Measurements from ENCODE around the gene CEMIP. TPM values are rescaled to one million over a fixed set of nuclear protein-coding genes. Genes with fewer than 3 reads are reported as not detected.

The CEMIP gene
- total and polyA plus RNA-seq, 2 of the 13 experiments (the other 11 are each of a cell fraction or from before 2014, with no cell fraction given), result 4.3 to 28.5 TPM

GRCh38 chr15:81000624-81001151 is 221.5 kb downstream of the CEMIP start, which contains the start of gene TLNRD1 (continued):
- TF ChIP-seq ZNF414 (CRISPR knock-in tag; IDR thresholded peaks at IDR 0.05) (no peak), NFIB (CRISPR knock-in tag; IDR thresholded peaks at IDR 0.05; ENCODE audit: borderline replicate concordance) (no peak), MXI1 (IDR thresholded peaks at IDR 0.05; ENCODE audit: borderline replicate concordance, low read depth, low read length) (peak; percentile 18; the same call in 1 of the 3 replicates), MAFG (CRISPR knock-in tag; IDR thresholded peaks at IDR 0.05) (no peak), EZH2 (conservative IDR thresholded peaks at IDR 0.05; ENCODE audit: low read depth, low read length) (no peak), ZNF234 (CRISPR knock-in tag; conservative IDR thresholded peaks at IDR 0.05) (no peak), MATR3 (CRISPR knock-in tag; IDR thresholded peaks at IDR 0.05) (no peak), ZNF317 (CRISPR knock-in tag; IDR thresholded peaks at IDR 0.05) (no peak), ZNF367 (CRISPR knock-in tag; IDR thresholded peaks at IDR 0.05; ENCODE audit: borderline replicate concordance) (no peak), ZZZ3 (CRISPR knock-in tag; IDR thresholded peaks at IDR 0.05; ENCODE audit: borderline replicate concordance) (no peak; the same call in 1 of the 2 replicates), U2AF1 (optimal IDR thresholded peaks at IDR 0.05; ENCODE audit: low read depth, low read length) (no peak), ATF3 (CRISPR knock-in tag; IDR thresholded peaks at IDR 0.05) (no peak), ZNF275 (CRISPR knock-in tag; IDR thresholded peaks at IDR 0.05; ENCODE audit: borderline replicate concordance) (peak; percentile 70; the same call in 1 of the 2 replicates), MYC (CRISPR knock-in tag; IDR thresholded peaks at IDR 0.05; ENCODE audit: borderline replicate concordance) (no peak; the same call in 1 of the 2 replicates), ZNF713 (CRISPR knock-in tag; IDR thresholded peaks at IDR 0.05) (no peak), GABPA (IDR thresholded peaks at IDR 0.05; ENCODE audit: low read depth, low read length) (peak; percentile 46), GABPA (CRISPR knock-in tag; IDR thresholded peaks at IDR 0.05; ENCODE audit: low read depth) (peak; percentile 54; the same call in 1 of the 2 replicates), ZNF746 (CRISPR knock-in tag; IDR thresholded peaks at IDR 0.05) (peak; percentile 63; the same call in 1 of the 2 replicates), ZNF10 (CRISPR knock-in tag; IDR thresholded peaks at IDR 0.05; ENCODE audit: borderline replicate concordance, low read depth) (no peak), CREBL2 (CRISPR knock-in tag; IDR thresholded peaks at IDR 0.05; ENCODE audit: borderline replicate concordance) (no peak), ZNF710 (CRISPR knock-in tag; IDR thresholded peaks at IDR 0.05; ENCODE audit: borderline replicate concordance) (no peak), RNF219 (CRISPR knock-in tag; IDR thresholded peaks at IDR 0.05) (no peak; the same call in 1 of the 2 replicates), KLF6 (CRISPR knock-in tag; IDR thresholded peaks at IDR 0.05) (0 out of 2 replicates have a peak, but pooled peaks have one; percentile 43), ZNF17 (CRISPR knock-in tag; IDR thresholded peaks at IDR 0.05) (no peak; the same call in 1 of the 2 replicates), NCOA1 (CRISPR knock-in tag; IDR thresholded peaks at IDR 0.05) (no peak)
